Prostate gland (tissue), 2 donors: Measurements from ENCODE around the gene C17orf50. TPM values are rescaled to one million over a fixed set of nuclear protein-coding genes. Genes with fewer than 3 reads are reported as not detected.

Experiments used
- DNase-seq: peaks from one replicate; pipeline ENCODE4 v3.0.0-alpha.2; 2019; ENCODE audit warnings: low spot score
- H3K27ac ChIP-seq, 2 donors: fragments of 200-600 bp; sonication (generic); 2 replicates each; pipeline ENCODE4 v1.5.1; 2017 to 2019
- H3K27me3 ChIP-seq: fragments of 200-600 bp; sonication (generic); replicated peaks from 2 replicates; pipeline ENCODE4 v1.5.1; 2019; ENCODE audit not compliant: insufficient read depth
- H3K36me3 ChIP-seq, 2 donors: fragments of 200-600 bp; sonication (generic); 1 replicate in 1 of 2; 2 replicates in 1 of 2; pipeline versions ENCODE4 v1.5.1 to v1.8.1; 2017 to 2019
- H3K4me1 ChIP-seq: fragments of 200-600 bp; sonication (generic); replicated peaks from 2 replicates; pipeline ENCODE4 v1.5.1; 2019
- H3K4me3 ChIP-seq, 2 donors: fragments of 200-600 bp; sonication (generic); 2 replicates each; pipeline ENCODE4 v1.5.1; 2017 to 2019
- H3K9me3 ChIP-seq: fragments of 200-600 bp; sonication (generic); 2 replicates; pipeline ENCODE4 v1.5.1; 2017
- CTCF ChIP-seq, 4 experiments: fragments of 200-600 bp in 2 of 4; fragments of 450-650 bp in 2 of 4; sonication (generic) in 2 of 4; IDR thresholded peaks; 1 replicate in 3 of 4; 2 replicates in 1 of 4; pipeline ENCODE4 v1.5.1; 2016 to 2019; ENCODE audit warnings: antibody characterized with exemption in 4 of 4, mild to moderate bottlenecking in 2 of 4, moderate library complexity in 2 of 4
- POLR2A ChIP-seq: fragments of 450-650 bp; IDR thresholded peaks from one replicate; pipeline ENCODE4 v1.6.1; 2016; ENCODE audit warnings: antibody characterized with exemption, mild to moderate bottlenecking
- POLR2AphosphoS5 ChIP-seq: sonication (generic); formaldehyde crosslinking; IDR thresholded peaks from one replicate; pipeline ENCODE4 v1.6.1; 2017; ENCODE audit warnings: antibody characterized with exemption
- WGBS: methylation state at CpG from one replicate; pipeline ENCODE4 v1.1.5; 2018; 5-methylcytosine and 5-hydroxymethylcytosine counted together
- intact Hi-C: fragments of 100-400 bp; cut with DNase I; formaldehyde crosslinking; loops from one replicate; pipeline ENCODE4 v1.14.2; 2022
- total RNA-seq, 2 donors: library from RNA; depleted of rRNA; stranded (reverse); fragments of >200 nt; gene quantifications; one replicate each; pipeline ENCODE4 v1.1.0, GENCODE V29; 2016

The C17orf50 gene
- total RNA-seq, 2 donors from 2014 or later, result 15.8 TPM; not detected in 1

- H3K4me3 ChIP-seq, result no peak overlapping the region
- H3K27ac ChIP-seq, result no peak overlapping the region
- 40% methylated on average over 7 of the region's 7 CpGs for WGBS
- intact Hi-C loops, result no loop called here
- no peaks in the 10 kb centered on the region for H3K9me3 ChIP-seq
- no peak for DNase-seq
- H3K36me3 ChIP-seq, result no peaks in the 10 kb centered on the region
- TF ChIP-seq POLR2A, result no peak
- no peak for TF ChIP-seq CTCF (IDR thresholded peaks at IDR 0.05)
- no peak for TF ChIP-seq POLR2AphosphoS5
- H3K27me3 ChIP-seq, result peaks cover 11% of the 10 kb centered on the region
- no peaks in the 10 kb centered on the region for H3K4me1 ChIP-seq
Measured at GRCh38 chr17:35743626-35744328, 16.9 kb upstream of the C17orf50 start.

GRCh38 chr17:35744830-35745229 is 15.9 kb upstream of the C17orf50 start:
- no peak overlapping the region for H3K4me3 ChIP-seq
- no peaks in the 10 kb centered on the region for H3K36me3 ChIP-seq
- WGBS, result 71% methylated on average over 8 of the region's 8 CpGs
- no peak for DNase-seq
- no peaks in the 10 kb centered on the region for H3K9me3 ChIP-seq
- TF ChIP-seq CTCF (IDR thresholded peaks at IDR 0.05), result no peak
- no peak for TF ChIP-seq POLR2AphosphoS5
- intact Hi-C loops, result no loop called here
- peaks cover 13% of the 10 kb centered on the region for H3K27me3 ChIP-seq
- no peaks in the 10 kb centered on the region for H3K4me1 ChIP-seq
- no peak overlapping the region for H3K27ac ChIP-seq

- no peak for DNase-seq
- no peak overlapping the region for H3K4me3 ChIP-seq
- no peaks in the 10 kb centered on the region for H3K36me3 ChIP-seq
- no peaks in the 10 kb centered on the region for H3K4me1 ChIP-seq
- intact Hi-C loops, result no loop called here
- 81% methylated on average over 6 of the region's 7 CpGs for WGBS
- TF ChIP-seq POLR2A (no peak), POLR2AphosphoS5 (no peak), CTCF (IDR thresholded peaks at IDR 0.05) (no peak)
- H3K27me3 ChIP-seq, result peaks cover 13% of the 10 kb centered on the region
- H3K27ac ChIP-seq, result no peak overlapping the region
- H3K9me3 ChIP-seq, result no peaks in the 10 kb centered on the region
Measured at GRCh38 chr17:35745246-35745645, 15.4 kb upstream of the C17orf50 start.

GRCh38 chr17:35745749-35746320 is 14.9 kb upstream of the C17orf50 start:
- Histone ChIP-seq H3K9me3 (no peaks in the 10 kb centered on the region), H3K27me3 (peaks cover 15% of the 10 kb centered on the region), H3K4me1 (no peaks in the 10 kb centered on the region), H3K27ac (no peak overlapping the region), H3K36me3 (no peaks in the 10 kb centered on the region), H3K4me3 (no peak overlapping the region)
- intact Hi-C loops, result loop anchor here (2.0 kb wide), 1 partner anchor 133 kb away; no protein-coding TSS in a partner anchor
- WGBS, result 84% methylated on average over 15 of the region's 15 CpGs
- TF ChIP-seq POLR2A, result no peak
- no peak for TF ChIP-seq POLR2AphosphoS5
- TF ChIP-seq CTCF (IDR thresholded peaks at IDR 0.05), result no peak
- DNase-seq, result no peak

GRCh38 chr17:35747540-35748017 is 13.1 kb upstream of the C17orf50 start:
- Histone ChIP-seq H3K27ac (no peak overlapping the region), H3K36me3 (no peaks in the 10 kb centered on the region), H3K27me3 (peaks cover 10% of the 10 kb centered on the region), H3K9me3 (no peaks in the 10 kb centered on the region), H3K4me1 (no peaks in the 10 kb centered on the region), H3K4me3 (no peak overlapping the region)
- 23% methylated on average over 12 of the region's 12 CpGs for WGBS
- peak; percentile 74 for DNase-seq
- TF ChIP-seq POLR2A, result no peak
- peak; percentile 74 to 94 (median 90) for TF ChIP-seq CTCF (IDR thresholded peaks at IDR 0.05)
- TF ChIP-seq POLR2AphosphoS5, result peak; percentile 32
- intact Hi-C loops, result loop anchor here (2.0 kb wide), 1 partner anchor 135 kb away; no protein-coding TSS in a partner anchor
